Suppressor macrophage treated with lipopolysaccharide for 1 hour (primary cell): ENCODE measurements around the gene AHCY.
"Not testable (repeated sequence)": the region's sequence is repeated elsewhere in the genome, so short reads cannot be mapped to it uniquely, and the experiment has no call there.

Experiments
- DNase-seq, 3 donors: peaks; one replicate each; pipeline ENCODE4 v3.0.0-alpha.2; 2020 to 2022

The AHCY gene

DNA sequence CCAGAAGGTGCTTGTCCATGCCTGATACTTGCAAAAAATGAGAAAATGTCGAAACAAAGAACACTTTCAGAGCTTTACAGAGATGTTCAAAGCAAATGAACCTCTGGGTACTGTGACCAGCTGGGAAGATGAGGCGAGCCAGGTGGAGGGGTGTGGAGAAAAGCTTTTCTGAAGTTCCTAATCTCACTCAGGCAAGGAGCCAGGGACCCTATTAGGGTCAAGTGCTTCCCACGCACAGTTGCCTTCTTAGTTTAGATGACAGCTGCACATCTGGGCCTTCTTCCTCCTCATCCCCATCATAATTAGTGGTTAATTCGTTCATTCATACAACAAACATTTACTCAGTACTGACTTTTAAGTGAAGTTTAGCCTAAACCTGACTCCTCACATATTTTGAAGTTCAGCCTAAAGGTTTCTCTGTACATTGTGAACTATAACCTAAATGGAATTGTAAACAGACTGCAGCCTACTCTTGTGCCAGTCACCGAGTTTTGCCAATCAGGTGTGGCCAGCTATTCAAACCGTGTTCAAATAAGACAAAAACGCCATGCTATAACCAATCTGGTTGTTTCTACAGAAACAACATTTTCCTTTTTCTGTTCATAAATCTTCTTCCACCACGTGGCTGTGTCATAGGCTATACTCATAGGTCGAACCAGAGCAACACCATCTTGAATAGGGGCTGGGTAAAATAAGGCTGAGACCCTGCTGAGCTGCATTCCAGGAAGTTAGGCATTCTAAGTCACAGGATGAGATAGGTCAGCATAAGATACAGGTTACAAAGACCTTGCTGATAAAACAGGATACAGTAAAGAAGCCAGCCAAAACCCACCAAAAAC is 19.3 kb upstream of the AHCY start:
- DNase-seq = no peak

DNA sequence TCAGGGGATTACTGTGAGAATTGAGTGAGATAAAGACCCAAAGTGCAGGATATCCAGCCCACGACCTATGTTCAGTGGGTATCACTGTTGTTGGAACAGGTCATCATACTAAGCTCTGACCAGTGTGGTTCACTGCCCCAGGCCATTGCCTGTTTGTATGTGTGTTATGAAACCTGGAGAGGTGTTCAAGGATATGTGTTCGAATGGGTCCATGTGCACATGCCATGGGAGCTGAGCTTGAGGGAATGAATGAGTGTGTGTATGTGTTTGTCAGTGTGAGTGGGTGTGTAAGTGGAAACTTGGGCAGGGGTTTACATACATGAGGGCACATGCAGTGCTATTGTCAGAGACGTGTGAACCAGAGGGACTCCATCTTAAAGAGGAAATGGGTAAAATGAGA is 17.7 kb upstream of the AHCY start:
- no peak for DNase-seq

DNA sequence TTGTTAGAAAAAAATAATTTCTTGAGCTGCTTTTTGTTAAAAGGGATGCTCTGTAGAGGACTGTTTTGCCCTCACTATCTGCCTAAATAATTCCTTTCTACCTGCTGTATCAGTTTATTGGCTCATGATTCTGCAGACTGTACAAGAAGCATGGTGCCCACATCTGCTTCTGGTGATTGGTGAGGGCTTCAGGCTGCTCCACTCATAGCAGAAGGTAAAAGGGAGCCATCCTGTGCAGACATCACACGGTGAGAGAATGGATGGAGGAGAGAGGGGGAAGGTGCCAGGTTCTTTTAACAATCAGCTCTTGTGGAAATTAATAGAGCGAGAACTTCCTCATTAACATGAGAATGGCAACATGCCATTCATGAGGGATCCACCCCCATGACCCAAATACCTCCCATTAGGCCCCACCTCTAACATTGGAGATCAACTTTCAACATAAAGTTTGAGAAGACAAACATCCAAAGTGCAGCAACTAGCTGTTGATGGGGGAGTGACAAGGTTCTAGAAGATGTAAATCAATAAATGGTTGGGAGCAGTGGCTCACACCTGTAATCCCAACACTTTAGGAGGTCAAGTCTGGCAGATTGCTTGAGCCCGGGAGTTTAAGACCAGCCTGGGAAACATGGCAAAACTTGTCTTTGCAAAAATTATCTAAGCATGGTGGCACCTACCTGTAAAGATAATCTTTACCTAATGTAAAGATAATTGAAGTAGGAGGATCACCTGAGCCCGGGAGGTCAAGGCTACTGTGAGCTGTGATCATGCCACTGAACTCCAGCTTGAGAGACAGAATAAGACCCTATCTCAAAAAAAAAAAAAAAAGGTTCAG is 15.7 kb upstream of the AHCY start:
- DNase-seq = no peak

DNA sequence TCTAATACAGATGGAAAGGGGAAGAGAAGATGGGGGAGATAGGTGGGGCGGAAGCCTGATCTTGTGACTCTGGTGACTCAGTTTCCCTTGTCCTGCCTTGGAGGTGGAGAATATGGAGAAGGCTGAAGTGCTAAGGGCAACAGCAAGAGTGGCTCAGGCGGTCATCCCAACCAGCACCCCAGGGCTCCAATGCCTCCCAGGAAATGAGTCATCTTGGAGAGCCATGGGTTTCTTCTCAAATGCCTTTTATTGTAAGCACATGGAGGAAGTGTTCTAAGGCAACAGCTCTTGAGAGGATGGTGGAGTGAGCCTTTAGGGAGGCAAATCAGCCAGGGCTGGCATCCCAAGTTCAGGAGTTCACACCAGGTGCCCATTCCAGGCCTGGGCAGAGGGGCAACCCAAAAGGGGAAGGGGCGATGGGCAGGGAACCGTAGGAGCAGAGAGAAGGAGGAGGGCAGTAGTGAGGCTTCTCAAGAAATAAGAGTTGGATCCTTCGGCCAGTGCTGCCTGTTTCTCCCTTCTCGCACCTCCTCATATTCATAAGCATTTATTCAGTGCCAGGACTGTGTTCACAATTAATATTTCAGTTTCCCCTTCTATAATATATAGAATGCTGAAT is 13.2 kb upstream of the AHCY start:
- DNase-seq = peak; percentile 73 to 76 (median 74)

DNA sequence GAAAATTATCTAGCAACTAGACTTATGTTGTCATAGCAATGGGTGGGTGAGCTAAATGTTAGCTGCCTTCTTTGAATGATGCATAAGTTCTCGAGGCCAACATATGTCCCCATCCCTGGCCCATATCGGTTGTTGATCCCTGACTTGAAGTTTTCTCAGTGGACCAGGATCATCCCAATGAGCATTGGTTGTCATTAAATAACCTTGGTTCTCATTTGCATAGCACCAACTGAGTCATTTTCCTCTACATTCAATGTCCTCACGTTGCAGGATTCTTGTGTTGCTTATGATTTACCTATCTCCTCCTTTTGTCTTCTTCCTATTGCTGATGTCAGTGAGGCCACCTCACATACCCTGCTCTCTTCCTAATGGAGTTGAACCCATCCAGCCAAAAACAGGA is 12.1 kb upstream of the AHCY start:
- no peak for DNase-seq

DNA sequence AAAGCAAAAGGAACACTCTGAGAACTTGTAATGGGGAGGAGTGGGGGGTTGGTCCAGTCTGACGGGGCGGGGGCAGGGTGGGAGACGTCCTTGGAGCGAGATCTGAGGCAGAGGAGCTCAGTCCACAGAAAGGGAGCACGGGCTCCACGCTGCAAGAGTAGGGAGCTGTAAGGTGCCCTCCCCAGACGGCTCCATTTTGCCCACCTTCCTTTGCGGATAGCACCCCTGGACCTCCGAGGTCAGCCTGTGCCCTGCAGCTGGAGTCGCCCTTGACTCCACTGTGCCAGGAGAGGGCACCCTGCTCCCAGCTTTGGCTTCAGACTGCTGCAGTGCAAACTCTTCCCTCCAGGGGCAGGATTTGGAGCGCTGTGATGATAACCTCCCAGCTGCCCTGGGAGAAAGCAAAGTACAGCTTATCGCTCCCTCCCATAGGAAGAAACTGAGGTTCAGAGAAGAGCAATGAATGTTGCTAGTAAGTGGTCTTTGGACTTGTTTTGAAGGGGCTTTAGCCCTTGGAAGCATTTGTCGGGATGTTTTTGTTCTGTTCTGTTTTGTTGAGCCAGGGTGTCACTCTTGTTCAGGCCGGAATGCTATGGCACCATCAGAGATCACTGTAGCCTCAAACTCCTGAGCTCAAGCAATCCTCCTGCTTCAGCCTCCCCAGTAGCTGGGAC is 9.5 kb upstream of the AHCY start:
- DNase-seq = peak; percentile 92 to 95 (median 94)

DNA sequence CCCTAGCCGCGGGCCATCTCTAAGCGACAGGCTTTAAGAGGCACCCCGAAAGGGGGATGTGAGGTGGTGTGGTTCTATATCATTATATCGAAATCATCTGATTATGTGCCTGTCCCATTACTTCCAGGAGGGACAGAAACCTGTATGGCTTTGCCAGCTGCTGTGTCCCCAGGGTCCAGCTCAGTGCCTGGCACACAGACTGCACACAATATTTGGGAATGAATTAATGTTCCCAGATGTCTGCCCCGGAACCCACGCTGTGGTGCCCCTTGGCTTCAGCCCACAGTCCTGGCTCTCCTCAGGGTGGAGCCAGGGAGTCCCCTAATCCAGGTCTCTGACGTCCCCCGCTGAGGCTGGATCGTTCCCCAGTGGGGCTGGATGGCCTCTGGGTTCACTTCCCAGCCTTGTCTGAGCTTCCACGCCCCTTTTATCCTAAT is 8.9 kb upstream of the AHCY start:
- no peak for DNase-seq

DNA sequence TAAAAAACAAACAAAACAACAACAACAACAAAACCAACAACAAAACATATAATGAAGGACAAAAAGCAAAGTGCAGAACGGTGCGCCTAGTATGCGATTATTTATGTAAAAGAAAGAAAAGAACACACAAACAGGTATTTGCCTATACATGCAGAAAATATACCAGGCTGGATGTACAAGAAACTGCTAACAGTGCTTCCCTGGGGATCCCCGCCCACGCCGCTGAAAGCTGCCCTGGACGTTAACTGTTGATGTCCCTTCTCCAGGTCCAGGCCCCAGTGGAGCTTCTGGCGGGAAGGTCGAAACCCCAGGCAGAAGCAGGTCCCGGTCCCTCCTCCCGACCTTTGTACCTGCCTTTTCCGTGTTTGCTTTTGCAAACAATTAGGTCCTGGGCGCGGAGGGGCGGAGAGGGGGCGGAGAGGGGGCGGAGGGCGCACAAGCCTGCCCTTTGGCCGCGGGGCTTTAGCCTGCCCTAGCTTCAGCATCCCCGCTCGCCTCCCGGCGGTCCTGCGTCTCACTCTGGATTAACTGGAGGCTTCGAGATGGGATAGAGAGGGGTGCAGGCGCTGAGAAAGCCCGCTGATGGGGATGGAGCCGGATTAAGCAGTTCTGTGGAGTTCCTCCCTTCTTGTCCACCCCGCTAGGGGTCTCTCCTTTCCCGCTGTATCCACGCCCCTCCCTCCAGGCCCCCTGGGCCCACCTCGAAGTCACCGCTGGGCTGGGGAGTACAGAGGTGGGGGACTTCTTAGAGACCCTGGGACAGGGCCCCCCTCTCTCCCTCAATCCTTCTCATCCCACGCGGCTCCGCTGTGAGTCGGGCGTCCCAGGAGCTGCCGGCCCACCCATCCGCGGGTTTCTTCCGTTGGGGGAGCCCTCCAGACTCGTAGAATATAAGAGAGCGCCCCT is 8.2 kb upstream of the AHCY start:
- peak in 1 of 3 donors; percentile 41 for DNase-seq

DNA sequence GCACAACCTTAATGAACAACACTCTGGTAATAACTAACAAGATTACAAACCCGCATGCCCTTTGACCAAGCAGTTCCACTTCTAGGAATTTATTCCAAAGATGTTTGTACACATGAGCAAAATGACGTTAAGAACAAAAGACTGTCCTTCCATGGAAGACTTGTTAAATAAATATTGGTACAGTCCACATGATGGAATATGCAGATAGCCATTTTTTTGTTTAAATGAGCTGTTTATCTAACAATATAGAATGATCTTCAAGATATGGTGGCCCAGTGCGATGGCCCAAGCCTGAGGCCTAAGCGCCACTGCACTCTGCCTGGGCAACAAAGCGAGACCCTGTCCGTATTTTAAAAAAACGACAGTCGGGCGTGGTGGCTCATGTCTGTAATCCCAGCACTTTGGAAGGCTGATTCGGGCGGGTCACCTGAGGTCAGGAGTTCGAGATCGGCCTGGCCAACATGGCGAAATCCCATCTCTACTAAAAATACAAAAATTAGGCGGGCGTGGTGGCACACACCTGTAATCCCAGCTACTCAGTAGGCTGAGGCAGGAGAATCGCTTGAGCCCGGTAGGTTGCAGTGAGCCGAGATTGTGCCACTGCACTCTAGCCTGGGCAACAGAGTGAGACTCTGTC is 7.4 kb upstream of the AHCY start:
- DNase-seq = no peak

DNA sequence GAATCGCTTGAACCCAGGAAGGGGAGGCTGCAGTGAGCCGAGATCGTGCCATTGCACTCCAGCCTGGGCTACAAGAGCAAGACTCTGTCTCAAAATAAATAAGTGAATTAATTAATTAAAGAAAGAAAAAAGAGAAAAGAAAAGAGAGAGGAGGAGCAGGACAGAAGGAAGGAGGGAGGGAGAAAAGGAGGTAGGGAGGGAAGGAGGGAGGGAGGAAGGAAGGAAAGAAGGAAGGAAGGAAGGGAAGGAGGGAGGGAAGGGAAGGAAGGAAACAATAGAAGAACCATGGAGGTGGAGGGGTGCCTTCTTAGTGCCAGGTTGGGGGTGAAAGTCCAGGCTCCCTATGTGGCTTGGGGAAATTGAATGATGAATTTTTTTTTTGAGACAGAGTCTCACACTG is 6.5 kb upstream of the AHCY start:
- no peak for DNase-seq

DNA sequence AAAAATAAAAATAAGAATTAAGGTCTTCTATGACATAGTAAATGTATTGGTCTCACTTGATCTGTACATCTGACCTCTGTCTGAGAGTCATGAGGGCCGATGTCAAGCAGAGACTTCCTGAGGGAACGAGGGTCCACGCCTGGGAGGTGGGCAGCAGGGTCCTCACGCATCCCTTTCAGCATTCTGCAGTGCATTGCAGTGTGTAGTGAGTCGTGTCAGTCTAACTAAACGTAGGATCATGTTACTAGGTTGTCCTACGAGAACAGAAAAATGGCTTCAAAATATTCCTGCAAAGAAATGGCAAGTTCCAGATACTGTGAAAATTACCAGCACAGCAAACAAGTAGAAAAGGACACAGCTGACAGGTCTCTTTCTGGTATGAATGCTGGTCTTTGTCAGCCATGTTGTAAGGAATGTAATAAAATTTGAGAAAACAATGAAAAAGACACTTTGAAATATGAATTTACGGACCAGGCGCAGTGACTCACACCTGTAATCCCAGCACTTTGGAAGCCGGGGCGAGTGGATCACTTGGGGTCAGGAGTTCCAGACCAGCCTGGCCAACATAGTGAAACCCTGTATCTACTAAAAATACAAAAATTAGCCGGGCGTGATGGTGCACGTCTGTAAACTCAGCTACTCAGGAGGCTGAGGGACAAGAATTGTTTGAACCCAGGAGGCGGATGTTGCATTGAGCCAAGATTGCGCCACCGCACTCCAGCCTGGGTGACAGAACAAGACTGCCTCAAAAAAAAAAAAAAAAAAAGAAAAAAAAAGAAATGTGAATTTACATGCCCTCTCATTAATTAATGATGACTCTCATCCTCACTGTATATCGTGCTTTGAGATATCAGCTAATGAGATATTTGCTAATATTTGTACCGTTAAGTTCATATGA is 2.4 kb upstream of the AHCY start:
- no peak for DNase-seq

DNA sequence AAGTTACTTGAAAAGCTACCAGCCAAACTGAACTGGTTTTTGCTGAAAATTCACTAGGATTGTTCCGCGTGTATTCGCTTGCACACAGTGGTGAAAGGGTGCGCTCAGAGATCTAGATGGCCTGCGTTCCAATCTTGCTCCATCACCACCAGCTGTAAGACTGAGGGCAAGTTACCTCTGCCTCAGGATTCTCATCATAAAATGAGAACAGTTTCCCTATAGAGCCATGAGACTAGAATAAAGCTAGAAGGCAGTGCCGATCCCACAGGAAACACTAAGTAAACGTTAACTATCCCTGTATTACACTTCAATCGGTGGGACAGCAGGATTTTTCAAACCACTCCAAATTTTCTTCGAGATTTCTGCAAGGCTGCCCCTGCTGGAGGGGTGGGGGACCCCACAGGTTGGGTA is 838 bp downstream of the AHCY start:
- DNase-seq = no peak

DNA sequence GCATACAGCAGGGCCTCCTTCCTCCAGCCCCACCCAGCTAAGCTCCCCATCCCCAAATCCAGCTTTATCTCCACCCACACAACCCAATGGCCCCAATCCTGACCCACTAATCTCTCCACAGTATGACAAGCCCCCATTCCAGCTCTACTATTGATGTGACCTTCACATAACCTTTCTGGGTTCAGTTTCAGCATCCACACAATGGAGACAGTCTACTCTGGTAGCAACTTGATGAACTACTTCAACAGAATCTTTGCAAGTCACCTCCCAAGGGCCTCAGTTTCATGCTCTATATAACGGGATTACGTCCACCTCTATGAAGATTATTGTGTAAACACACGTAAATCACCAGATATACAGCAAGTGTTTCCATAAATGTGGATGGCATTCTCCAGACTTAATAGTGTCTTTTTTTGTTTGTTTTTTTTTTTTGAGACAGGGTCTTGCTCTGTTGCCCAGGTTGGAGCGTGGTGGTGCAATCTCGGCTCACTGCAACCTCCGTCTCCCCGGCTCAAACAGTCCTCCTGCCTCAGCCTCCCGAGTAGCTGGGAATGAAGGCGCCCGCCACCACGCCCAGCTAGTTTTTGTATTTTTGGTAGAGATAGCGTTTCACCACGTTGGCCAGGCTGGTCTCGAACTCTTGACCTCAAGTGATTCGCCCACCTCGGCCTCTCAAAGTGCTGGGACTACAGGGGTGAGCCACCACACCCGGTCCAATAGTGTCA is 1.4 kb downstream of the AHCY start:
- no peak for DNase-seq

DNA sequence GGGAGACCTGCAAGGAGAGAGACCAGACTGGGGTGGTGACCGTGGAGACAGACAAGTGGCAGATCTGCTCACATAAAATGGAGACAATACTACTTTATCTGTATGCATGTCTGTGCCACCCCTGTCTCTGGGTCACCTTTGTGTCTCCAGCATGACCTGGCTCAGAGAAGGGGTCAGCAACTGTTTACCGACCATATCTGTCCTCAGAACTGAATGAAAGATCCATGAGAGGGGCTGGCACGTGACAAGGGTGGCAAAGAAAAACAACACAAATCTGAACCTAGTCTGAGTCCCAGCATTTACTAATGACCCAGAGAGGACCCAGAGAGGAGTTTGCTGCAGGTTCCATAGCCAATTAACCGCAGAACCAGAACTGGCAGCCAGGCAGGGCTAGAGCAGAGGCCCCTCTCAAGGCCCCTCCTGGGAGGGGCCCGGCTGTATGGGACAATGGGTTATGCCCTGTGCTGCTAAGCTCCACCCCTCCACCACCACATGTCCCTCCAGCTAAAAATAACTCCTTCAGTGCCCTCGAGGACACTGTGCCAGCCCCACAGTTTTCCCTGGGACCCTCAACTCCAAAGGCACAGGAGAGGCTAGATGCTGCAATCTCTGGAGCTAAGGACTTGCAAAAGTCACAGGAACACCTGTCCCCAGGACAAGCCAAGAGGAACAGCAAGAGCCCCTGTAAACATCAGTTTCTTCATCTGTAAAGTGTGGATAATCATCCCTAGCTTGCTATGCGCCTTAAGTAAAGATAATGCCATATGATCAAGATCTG is 2.2 kb downstream of the AHCY start:
- DNase-seq = no peak

DNA sequence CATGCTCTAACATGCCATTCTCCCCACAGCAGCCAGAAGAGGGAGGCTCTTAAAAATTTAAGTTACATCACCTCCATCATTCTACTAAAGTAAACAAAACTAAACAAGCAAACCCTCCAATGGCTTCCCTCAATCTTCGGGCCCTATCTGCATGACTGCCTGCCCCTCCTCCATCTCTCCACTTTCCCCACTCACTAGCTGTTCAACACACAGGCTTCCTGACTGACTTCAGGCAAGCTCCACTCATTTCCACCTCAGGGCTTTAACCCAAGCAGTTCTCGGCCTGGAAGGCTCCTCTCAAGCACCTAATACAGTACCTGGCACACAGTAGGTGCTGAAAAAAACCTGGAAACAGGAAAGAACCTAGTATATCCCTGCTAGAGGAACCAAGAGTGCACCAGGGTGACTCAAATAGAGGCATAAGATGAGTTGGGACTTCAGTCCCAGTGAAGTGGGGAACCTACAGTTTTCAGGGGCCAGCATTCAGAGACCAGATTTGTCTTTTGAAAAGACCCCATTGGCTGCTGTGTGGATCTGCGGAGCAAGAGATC is 2.8 kb downstream of the AHCY start:
- DNase-seq = no peak

DNA sequence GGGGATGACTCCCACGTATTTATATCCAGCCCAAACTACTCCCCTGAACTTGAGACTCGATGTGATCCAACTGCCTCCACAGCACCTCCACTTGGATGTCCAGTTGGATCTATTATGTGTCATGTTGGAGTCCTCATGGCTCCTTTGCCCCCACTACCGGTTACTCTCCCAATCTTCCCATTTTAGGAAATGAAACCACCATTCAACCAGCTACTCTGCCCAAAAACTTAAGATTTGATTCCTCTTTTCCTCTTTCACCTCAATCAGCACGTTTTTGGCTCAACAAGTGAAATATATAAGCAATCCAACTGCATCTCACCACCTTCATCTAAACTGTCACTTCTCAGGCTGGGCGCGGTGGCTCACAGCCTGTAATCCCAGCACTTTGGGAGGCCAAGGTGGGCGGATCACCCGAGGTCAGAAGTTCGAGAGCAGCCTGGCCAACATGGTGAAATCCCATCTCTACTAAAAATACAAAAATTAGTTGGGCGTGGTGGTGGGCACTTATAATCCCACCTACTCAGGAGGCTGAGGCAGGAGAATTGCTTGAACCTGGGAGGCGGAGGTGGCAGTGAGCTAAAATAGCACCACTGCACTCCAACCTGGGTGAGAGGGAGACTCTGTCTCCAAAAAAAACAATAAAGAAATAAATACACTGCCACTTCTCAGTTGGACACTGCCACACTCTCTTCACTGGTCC is 3.4 kb downstream of the AHCY start:
- peak; percentile 47 to 60 (median 58) for DNase-seq

DNA sequence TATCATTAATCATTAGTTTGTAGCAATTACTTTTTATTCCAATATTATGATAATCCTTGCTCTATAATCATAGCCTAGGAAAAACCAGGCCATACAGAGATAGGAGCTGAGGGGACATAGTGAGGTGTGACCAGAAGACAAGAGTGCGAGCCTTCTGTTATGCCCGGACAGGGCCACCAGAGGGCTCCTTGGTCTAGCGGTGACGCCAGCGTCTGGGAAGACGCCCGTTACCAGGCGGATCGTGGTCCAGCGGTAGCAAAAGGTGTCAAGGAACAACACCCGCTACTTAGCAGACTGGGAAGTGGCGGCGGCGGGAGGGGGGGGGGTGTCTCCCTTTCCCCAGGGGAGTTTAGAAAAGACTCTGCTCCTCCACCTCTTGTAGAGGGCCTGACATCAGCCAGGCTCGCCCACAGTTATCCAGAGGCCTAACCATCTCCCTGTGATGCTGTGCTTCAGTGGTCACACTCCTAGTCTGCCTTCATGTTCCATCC is 4.8 kb downstream of the AHCY start:
- not testable (repeated sequence) for DNase-seq

DNA sequence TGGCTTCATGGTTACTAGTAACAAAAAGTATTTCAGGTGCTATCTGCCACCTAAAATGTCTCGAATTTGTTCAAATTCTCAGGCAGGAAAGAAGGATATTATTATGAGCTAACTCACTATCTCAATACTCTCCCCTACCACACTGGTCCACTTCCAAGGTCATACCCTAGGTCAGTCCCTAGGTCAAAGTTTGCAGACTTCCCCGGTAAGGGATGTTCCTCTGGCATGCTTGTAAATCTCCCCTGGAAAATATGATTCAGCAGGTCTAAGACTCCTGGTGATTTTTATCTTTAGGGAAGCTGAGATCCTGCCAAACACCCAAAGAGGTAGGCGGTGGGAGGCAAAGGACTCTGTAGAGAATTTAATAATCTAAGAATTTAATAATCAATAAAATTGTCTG is 6.7 kb downstream of the AHCY start:
- no peak for DNase-seq
